Central memory CD4-positive, alpha-beta T cell (primary cell): ENCODE data around the gene LRRC4C.

ENCODE experiments used
- DNase-seq: peaks from one replicate; pipeline ENCODE4 v3.0.0; 2022

The LRRC4C gene

DNA sequence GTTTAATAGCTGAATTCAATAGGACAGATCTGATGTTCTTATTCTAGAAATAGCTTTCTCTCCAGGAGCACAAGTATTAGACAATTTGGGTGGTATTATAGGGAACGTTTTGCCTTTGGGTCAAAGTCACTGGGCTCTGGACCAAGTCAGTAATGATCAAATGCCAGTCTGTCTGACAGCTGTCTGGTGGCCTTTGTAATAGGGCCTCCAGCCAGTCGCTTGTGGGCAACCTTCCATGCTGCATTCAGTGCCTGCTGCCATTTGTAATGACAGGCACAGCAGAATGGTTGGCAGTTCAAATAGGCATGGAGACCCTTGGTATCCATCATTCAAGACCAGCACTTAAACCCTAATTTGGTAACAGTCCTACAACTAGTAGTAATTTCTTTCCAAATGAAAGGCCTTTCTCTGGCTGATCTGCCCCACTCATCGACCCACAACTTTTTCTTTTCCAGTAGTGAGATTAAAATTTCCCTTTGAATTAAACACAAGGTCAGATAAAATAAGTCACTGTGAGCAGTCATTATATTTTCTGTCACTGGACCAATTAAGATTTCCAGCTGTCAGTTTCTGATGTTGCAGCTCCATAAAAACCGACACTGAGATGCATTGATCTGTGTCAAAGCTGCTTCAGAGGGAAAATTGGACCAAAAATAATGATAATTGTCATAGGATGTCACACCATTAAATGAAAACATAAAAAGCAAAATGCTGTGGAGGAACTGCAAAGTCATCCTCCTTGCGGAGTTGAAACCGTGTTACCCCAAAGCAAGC, 1038.1 kb downstream of the LRRC4C start:
- DNase-seq = no peak

GRCh38 chr11:40417627-40418026, 1041.8 kb downstream of the LRRC4C start:
- DNase-seq = no peak

DNA sequence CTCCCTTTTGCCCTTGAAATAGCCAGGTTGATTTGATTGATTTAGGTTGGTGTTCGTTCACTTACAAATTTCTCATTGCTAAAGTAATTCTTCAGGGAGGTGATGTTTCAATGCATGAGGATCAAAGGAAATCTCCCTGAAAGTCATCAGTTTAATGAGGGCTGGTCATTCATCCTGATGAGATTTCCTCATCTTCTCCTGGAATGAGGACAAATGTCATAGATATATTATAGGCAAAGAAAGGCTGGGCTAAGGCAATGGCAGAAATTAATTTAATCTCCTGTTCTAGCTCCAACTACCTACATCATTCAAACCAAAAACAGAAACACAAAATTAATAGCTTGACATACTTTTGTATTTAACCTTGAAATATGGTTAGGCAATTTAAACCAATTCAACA, 1052.1 kb downstream of the LRRC4C start:
- DNase-seq = no peak

- no peak for DNase-seq
Observed at GRCh38 chr11:40405614-40406013, 1053.8 kb downstream of the LRRC4C start.

DNA sequence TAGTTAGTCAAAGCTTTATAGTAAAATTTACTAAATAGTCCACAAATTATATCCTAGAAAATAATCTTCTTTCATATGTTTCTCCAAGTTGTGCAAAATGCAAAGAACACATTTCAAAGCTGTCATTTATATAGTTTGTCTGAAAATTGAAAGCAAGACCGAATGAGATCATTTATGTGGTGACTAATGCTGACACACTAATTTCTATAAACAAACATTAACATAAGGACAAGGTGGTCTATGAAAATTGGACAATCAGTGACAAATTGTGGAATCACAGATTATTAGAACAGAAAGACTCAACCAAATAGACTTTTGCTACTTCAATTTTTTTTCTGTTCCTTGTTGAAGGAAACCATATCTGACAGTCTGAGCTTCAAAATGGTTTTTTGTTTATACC, 1056.1 kb downstream of the LRRC4C start:
- no peak for DNase-seq

- no peak for DNase-seq
Observed at GRCh38 chr11:40401132-40401853, 1058.2 kb downstream of the LRRC4C start.

DNA sequence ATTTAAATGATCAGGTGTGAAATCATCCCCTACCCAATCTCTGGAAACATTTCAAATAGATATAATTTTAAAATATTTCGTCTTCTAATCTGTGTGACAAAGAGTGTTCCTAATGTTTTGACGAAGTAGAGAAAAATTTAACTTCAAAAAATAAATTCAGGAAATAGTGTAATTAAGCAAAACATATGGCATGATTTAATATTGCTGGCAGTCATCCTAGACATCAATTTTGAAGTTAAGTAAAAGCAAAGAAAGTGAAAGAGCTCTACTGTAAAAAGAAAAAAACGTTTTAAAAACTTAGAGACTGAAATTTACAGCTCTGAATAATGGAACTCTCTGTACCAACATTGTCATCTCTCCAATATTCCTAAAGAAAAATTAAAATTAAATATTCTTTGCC, 1062.3 kb downstream of the LRRC4C start:
- no peak for DNase-seq

DNA sequence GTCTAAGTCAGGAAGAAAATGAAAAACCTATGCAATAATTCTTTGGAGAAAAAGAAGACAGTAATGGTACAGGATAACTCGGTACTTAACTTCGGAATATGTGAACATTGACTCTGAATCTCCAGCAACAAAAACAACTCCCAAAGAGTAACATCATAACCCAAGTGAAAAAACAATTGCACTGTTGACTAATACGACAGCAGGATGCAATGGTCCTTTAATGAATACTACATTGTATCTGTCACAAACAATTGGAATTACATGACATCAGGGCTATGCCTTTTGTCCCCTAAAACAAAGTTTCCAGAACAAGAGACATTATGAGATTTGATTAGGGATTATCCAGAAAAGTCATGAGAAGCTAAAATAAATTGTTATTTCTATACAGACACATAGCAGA, 1065.9 kb downstream of the LRRC4C start:
- DNase-seq = no peak

- no peak for DNase-seq
Observed at GRCh38 chr11:40391679-40392078, 1067.8 kb downstream of the LRRC4C start.

- no peak for DNase-seq
Observed at GRCh38 chr11:40388097-40388818, 1071.2 kb downstream of the LRRC4C start.

- DNase-seq = no peak
Observed at GRCh38 chr11:40387240-40387980, 1072.0 kb downstream of the LRRC4C start.

GRCh38 chr11:40384991-40385390, 1074.5 kb downstream of the LRRC4C start:
- DNase-seq = no peak

GRCh38 chr11:40381481-40381880, 1078.0 kb downstream of the LRRC4C start:
- no peak for DNase-seq

GRCh38 chr11:40380835-40381234, 1078.6 kb downstream of the LRRC4C start:
- DNase-seq = no peak

DNA sequence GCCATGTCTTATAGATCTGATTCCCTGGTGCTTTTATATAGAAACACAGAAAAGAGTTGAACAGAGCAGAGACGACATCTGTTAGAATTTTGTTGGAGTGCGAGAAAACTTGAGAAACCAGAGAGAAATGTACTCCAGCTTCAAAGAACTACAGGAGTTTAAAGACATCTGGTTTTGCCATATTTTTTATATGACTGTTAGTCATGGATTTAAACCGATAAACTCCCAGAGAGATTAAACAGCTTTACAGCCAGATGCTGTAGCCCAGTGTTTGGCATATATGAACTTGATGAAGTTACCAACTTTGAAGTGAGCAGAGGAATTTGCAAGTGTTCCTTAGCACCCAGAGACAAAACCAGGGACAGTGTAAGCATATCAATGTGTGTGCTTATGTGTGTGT, 1083.1 kb downstream of the LRRC4C start:
- no peak for DNase-seq

- no peak for DNase-seq
Observed at GRCh38 chr11:40370821-40371616, 1088.4 kb downstream of the LRRC4C start.

DNA sequence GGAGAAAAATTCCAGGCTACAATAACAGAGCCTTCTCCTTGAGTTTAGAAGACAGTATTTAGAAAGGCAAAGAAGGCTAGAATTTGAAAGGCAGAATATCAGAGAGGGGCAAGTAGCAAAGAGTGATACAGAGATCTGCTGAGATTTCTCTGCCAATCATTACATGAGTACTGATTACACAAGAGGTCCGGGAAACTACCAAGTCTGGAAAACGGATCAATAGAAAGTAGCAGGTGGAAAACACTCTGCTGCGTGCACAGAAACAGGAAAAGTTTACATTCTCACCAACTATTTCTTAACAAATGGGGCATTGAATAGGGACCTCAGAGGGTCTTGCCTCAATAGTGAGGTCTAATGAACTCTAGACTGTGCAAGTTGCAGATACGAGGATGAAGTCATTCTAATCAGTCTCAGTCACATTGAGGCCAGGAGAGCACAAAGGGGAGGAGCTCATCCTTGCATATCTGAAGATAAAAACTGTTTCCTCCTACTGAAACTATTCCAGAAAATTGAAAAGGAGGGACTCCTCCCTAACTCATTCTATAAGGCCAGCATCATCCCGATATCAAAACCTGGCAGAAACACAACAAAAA, 1099.2 kb downstream of the LRRC4C start:
- no peak for DNase-seq

- no peak for DNase-seq
Observed at GRCh38 chr11:40354121-40354520, 1105.3 kb downstream of the LRRC4C start.

DNA sequence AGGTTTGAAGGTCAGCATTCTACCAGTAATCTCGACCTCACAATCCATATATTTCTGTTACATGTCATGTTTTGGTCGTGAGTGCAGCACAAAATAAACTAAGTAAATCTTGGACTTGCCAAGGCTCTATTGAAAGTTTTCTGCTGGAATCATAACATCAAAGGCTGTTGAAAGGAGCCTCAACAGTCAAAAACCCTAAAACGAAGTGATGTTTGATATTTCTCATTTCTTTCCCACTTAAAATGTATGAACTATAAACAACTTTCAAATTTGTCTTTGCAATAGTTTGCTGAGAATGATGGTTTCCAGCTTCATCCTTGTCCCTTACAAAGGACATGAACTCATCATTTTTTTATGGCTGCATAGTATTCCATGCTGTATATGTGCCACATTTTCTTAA, 1118.5 kb downstream of the LRRC4C start:
- DNase-seq = no peak

DNA sequence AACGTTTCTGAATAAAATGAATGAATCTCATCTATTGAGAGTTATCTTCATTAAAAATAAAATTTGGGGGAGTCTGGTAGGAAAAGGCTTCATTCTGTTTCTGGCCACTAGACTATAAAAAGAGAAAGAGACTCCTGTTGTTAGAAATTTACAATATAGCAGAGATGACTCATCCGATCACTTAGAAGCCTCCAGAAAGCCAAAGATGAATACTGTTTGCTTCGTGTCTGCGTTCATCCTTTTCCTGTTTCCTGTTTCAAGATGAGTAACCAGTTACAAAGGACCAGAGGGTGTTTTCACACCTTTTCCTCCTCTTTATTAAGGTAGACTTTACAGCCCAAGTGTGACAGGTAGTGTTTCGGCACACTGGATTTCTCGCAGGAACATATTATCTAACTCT, 1120.7 kb downstream of the LRRC4C start:
- no peak for DNase-seq

- DNase-seq = no peak
Observed at GRCh38 chr11:40338062-40338461, 1121.4 kb downstream of the LRRC4C start.

DNA sequence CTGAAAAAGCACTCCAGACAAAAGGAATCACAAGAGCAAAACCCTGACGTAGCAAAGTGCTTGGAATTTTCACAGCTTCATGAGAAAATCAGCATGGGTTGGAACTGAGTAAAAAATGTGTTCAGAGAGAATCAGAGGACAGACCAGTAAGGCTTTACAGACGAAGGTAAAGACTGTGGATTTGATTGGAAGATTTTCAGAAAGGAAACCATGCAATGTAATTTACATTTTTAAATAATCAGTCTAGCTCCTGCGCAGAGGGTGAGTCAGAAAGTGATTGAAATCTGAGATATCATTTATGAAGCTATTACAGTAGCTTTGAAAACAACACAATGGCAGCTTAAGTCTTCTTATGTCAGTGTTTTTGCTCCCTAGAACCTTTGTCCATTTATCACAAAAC, 1122.3 kb downstream of the LRRC4C start:
- no peak for DNase-seq
